HG02852 (cell line): ENCODE results near the gene DCUN1D3.

Source experiments
- ATAC-seq: cut with Tn5 transposase; IDR thresholded peaks from one replicate; pipeline ENCODE4 v1.9.1; 2021; ENCODE audit warnings: mild to moderate bottlenecking, moderate library complexity; ENCODE audit not compliant: unreplicated experiment

The DCUN1D3 gene

GRCh38 chr16:20920091-20920490 lies 19.9 kb upstream of the DCUN1D3 start:
- ATAC-seq, result no peak

- no peak for ATAC-seq
These were observed 18.5 kb upstream of the DCUN1D3 start for GRCh38 chr16:20918486-20919239.

DNA sequence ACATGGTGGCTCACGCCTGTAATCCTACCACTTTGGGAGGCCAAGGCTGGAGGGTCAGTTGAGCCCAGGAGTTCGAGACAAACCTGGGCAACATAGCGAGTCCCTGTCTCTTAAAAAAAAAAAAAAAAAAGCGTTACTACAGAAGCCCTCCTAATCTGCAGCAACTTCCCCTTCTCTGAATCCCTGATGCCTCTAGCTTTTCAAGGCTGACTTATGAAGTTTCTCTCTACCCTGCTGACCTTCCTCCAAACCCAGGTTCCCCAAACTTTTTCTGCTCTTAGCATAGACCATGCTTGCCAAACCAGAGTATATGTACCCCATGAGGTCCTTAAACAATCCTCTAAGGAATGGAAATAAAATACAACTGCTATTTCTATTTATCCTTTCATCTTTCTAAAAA lies 16.8 kb upstream of the DCUN1D3 start:
- ATAC-seq, result no peak

- ATAC-seq, result no peak
These were observed 16.1 kb upstream of the DCUN1D3 start for GRCh38 chr16:20916289-20916688.

DNA sequence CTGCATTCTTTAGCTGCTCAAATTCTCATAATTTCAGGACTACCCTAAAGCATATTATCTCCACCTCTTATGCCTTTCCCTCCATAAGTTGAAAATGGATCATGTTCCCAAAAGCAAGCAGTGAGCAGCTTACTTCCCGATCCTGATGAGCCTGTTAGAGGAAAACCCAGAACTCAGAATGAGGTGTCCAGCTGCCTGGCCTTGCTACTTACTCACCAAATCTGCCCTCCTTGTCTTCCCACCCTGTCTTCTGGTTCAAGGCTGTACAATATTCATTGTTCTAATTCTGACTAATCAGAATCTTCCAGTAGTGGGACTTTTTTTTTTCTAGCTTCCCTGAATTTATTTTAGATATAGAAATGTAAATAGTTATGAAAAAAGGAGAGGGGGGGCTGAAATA lies 11.2 kb upstream of the DCUN1D3 start:
- no peak for ATAC-seq

DNA sequence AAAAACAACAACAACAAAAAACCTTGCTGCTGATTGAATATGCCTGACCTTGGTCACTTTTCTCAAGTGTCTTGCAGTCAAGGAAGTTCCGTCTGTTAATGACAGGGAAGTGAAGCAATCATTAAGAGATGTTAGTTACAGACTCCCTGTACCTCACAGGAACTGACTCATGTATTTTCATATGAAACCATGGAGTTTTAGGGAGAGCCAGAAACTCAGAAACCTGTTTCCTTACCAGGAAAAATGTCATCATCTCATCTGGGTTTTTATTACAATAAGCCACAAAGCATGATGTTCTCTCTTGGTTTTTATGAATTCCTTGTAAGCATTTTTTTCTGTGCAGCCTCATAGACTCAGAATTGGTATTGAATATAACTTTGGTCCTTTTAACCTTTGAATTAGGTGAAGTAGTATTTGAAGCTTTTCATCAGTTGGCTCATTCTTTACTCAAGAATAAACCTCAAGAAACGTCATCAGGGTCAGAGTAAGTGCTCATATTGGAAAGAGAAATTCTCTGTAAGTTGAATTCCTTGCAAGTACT lies 10.7 kb upstream of the DCUN1D3 start:
- no peak for ATAC-seq

GRCh38 chr16:20906341-20907255 lies 6.4 kb upstream of the DCUN1D3 start:
- ATAC-seq, result no peak

DNA sequence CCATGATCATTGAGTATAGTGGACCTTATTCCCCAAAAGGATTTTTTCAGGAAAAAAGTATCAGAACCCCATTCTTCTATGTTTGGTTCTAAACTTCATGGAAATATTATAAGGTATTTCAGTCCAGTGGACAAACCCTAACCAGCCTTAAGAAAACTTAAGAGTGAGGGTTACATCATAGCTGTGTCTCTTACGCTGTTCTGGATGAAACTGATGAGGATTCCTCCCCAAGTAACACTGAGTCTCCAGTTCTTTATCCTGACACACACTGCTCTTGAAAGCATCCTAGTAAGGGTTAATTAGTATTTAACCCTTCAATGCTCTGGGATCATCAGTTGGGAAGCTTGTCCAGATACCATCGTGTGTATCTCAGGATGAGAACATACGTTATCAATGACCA lies 5.4 kb upstream of the DCUN1D3 start:
- no peak for ATAC-seq

- no peak for ATAC-seq
These were observed 4.4 kb upstream of the DCUN1D3 start for GRCh38 chr16:20904507-20905081.

GRCh38 chr16:20903899-20904506 lies 3.8 kb upstream of the DCUN1D3 start:
- ATAC-seq, result no peak

- ATAC-seq, result no peak
These were observed 3.1 kb upstream of the DCUN1D3 start for GRCh38 chr16:20903116-20903898.

GRCh38 chr16:20902426-20902825 lies 2.3 kb upstream of the DCUN1D3 start:
- no peak for ATAC-seq

DNA sequence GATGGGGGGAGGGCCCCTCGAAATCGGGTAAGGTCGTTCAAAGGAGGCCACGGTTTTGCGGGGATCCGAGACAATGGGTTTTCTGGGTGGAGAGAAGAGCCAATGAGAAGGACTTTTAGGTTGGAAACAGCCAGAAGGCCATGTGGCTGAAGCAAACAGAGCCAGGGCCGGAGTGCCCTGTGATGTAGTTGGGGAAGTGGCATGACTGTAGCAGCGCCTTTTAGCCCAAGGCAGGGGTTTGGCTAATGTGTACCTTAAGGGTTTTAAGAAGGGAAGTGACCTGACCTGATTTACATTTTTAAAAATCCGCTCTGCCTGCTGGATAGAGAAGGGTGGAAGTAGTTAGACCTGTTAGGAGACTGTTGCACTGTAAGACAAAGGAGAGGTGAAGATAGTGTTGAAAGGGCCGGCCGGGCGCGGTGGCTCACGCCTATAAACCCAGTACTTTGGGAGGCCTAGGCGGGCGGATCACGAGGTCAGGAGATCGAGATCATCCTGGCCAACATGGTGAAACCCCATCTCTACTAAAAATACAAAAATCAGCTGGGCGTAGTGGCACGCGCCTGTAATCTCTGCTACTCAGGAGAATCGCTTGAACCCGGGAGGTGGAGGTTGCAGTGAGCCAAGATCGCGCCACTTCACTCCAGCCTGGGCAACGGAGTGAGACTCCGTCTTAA lies 1.4 kb upstream of the DCUN1D3 start:
- ATAC-seq, result no peak

DNA sequence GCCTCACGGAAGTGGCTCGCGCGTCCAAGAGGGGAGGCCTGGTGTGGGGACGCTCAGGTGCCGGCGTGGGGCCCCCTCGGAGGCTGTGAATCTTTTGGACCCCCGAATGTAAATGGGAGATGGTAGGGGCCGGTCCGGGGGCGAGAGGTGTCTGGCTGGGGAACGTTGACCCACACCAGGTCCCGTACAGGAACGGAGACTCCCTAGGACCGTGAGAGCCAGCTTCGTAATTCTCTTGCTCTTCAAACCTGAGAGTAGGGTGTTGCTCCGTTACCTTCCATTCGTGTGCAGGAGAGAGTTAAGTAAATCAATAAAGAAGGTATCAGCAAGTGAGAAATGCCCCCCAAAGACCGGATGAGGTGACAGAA lies 894 bp upstream of the DCUN1D3 start:
- ATAC-seq, result no peak

DNA sequence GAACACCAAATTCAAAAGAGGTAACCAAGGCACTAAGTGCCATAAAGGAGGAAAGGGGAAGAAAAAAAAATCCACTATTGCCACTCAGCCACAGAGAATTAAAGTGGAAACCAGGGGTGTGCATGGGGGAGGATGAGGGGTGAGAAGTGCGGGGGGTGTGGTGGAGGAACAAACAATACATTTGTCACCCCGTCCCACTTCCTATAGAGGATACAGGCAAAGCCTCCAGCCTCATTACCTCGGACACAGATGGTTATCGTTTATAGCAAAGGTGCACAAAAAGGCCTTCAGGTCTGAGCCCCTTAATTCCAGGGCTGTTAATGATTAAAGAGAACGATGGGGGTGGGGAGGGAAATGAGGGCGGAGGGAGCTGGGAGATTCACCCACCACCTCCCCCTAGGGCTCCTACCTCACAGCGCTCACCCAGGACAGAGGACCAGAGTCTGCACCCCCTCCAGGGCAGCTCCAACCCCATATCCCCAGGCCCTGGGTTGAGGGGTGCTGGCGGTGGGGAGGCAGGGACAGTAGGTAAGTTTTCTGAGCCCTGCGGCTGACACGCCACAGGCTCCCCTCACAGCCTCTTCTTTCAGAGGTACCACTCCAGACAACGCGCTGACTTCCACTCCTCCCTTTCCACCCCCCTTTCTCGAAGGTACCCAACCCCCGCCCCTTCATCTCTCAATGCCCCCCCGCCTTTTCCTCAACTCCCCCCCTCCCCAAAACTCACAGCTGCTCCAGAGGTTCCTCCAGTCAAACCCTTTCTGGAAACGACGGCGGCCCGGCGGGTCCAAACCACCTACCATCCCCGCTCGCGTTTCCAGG lies 470 bp downstream of the DCUN1D3 start:
- ATAC-seq, result no peak

DNA sequence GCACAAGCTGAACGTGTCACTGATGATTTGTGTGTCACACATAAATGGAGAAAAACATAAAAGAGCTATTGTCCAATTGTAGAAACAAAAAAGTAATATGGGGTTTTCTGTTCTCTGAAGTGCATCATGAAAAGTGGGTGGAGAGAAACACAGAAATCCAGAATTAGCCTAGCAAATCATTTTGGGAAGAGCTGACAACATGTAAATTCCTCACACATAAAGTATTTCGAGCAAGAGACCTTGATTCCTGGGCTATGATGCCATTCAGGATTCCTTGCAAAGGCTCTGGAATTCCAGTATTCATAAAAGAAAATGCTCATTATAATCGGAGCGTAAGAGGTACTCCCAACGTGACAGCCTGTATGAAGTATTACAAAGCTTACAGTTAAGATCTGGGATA lies 1.1 kb downstream of the DCUN1D3 start:
- ATAC-seq, result no peak

- ATAC-seq, result no peak
These were observed 2.2 kb downstream of the DCUN1D3 start for GRCh38 chr16:20897922-20898321.

DNA sequence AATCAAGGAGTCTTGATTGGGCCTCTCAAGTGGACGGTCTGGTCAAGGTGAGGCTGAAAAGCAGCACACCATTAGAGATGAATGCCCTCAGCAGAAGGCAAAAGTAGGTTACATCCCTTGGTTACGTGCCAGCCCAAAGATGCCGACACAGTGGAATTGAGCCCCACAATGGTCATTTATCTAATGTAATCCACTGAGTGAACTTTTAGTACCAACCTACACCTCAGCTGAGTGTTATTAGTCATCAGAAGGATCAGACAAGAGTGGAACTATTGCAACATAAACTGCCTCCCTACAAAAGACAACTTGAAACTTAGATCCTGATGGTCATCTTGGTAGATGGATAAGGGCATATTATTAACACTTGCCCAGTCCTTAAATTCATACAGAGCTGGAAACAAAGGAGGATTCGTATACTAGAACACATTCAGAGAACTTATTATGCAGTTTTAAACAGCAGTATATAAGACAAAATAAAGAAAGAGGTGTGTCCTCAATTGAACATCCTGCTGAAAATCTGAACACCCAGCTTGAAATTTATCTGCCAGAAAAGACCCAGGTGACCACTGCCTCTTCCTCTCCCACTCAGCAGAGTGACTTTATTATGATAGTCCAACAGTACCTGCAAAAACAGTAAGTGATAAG lies 2.8 kb downstream of the DCUN1D3 start:
- ATAC-seq, result no peak
